ENCODE results near the gene PRDM16.

Gene PRDM16

DNA sequence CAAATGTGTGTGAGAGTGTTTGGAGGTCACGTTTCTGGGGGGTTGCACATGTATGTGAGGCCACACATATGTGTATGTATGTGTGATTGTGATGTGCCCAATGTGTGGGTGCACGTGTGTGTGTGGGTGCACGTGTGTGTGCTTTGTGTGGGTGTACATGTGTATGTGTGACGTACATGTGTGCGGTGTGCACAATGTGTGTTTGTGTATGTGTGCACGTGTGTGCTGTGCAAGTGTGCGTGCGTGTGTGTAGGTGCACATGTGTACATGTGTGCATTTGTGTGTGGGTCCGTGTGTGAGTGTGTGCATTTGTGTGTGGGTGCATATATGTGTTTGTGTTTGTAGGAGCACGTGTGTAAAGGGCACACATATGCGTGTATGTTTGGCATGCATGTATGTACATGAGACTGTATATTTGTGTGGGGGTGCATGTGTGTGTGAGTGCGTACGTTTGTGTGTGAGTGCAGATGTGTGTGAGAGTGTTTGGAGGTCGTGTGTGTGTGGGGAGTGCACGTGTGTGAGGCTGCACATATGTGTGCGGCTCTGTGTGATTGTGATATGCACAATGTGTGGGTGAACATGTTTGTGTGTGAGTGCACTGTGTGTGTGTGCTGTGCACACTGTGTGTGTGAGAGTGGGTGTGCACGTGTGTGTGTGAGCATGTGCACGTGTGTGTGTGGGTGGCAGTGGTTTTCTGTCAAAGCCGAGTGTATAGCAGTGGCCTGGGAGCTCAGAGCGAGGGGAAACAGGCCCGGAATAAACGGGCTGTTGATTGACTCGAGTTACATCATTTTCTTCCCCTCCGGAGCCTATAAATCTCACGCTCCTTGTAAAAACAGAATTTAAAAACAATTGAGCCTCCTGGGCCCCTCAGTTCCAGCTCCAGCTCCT lies 252.8 kb downstream of the PRDM16 start (continued):
- peak; percentile 37; the same call in 1 of the 2 replicates for TF ChIP-seq ZBTB20 (tag by site-specific recombination; IDR thresholded peaks at IDR 0.05)
- no peak for TF ChIP-seq ZNF350 (tag by site-specific recombination; IDR thresholded peaks at IDR 0.05)
- peak; percentile 75; the same call in 1 of the 2 replicates for TF ChIP-seq TRIM28 (IDR thresholded peaks at IDR 0.05; ENCODE audit: borderline replicate concordance, low read length)
- TF ChIP-seq OSR2 (tag by site-specific recombination; IDR thresholded peaks at IDR 0.05) = peak; percentile 71
- no peak; the same call in none of the 2 replicates for TF ChIP-seq ZXDB (tag by site-specific recombination; IDR thresholded peaks at IDR 0.05)
- no peak for TF ChIP-seq ZNF677 (tag by site-specific recombination; IDR thresholded peaks at IDR 0.05)
- no peak for TF ChIP-seq ZNF624 (tag by site-specific recombination; IDR thresholded peaks at IDR 0.05)
- peak; percentile 29; the same call in 1 of the 2 replicates for TF ChIP-seq ZNF600 (tag by site-specific recombination; IDR thresholded peaks at IDR 0.05)
- TF ChIP-seq RBAK (tag by site-specific recombination; IDR thresholded peaks at IDR 0.05) = no peak
- TF ChIP-seq ZNF529 (tag by site-specific recombination; IDR thresholded peaks at IDR 0.05; ENCODE audit: insufficient replicate concordance) = no peak
- TF ChIP-seq ZNF174 (tag by site-specific recombination; IDR thresholded peaks at IDR 0.05) = no peak
- peak; percentile 33; the same call in 1 of the 2 replicates for TF ChIP-seq ZIC2 (tag by site-specific recombination; IDR thresholded peaks at IDR 0.05)
- TF ChIP-seq, protein P1, sequence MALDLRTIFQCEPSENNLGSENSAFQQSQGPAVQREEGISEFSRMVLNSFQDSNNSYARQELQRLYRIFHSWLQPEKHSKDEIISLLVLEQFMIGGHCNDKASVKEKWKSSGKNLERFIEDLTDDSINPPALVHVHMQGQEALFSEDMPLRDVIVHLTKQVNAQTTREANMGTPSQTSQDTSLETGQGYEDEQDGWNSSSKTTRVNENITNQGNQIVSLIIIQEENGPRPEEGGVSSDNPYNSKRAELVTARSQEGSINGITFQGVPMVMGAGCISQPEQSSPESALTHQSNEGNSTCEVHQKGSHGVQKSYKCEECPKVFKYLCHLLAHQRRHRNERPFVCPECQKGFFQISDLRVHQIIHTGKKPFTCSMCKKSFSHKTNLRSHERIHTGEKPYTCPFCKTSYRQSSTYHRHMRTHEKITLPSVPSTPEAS (tag by site-specific recombination; IDR thresholded peaks at IDR 0.05) = peak; percentile 94
- no peak for TF ChIP-seq BCL11B (tag by site-specific recombination; IDR thresholded peaks at IDR 0.05; ENCODE audit: low read depth)
- TF ChIP-seq SP7 (tag by site-specific recombination; IDR thresholded peaks at IDR 0.05) = peak; percentile 60
- peak; percentile 84 for TF ChIP-seq ZNF2 (tag by site-specific recombination; IDR thresholded peaks at IDR 0.05)
- TF ChIP-seq ZNF221 (tag by site-specific recombination; IDR thresholded peaks at IDR 0.05; ENCODE audit: borderline replicate concordance) = no peak
- no peak for TF ChIP-seq ZNF626 (tag by site-specific recombination; IDR thresholded peaks at IDR 0.05)
- peak; percentile 83 for TF ChIP-seq SCRT2 (tag by site-specific recombination; IDR thresholded peaks at IDR 0.05)
- TF ChIP-seq ZBTB17 (tag by site-specific recombination; IDR thresholded peaks at IDR 0.05) = peak; percentile 84
- no peak for TF ChIP-seq KLF8 (tag by site-specific recombination; IDR thresholded peaks at IDR 0.05)
- no peak for TF ChIP-seq ZNF560 (tag by site-specific recombination; IDR thresholded peaks at IDR 0.05; ENCODE audit: borderline replicate concordance)
- peak; percentile 93 for TF ChIP-seq EGR2 (tag by site-specific recombination; IDR thresholded peaks at IDR 0.05; ENCODE audit: low read depth)
- TF ChIP-seq, protein P2, sequence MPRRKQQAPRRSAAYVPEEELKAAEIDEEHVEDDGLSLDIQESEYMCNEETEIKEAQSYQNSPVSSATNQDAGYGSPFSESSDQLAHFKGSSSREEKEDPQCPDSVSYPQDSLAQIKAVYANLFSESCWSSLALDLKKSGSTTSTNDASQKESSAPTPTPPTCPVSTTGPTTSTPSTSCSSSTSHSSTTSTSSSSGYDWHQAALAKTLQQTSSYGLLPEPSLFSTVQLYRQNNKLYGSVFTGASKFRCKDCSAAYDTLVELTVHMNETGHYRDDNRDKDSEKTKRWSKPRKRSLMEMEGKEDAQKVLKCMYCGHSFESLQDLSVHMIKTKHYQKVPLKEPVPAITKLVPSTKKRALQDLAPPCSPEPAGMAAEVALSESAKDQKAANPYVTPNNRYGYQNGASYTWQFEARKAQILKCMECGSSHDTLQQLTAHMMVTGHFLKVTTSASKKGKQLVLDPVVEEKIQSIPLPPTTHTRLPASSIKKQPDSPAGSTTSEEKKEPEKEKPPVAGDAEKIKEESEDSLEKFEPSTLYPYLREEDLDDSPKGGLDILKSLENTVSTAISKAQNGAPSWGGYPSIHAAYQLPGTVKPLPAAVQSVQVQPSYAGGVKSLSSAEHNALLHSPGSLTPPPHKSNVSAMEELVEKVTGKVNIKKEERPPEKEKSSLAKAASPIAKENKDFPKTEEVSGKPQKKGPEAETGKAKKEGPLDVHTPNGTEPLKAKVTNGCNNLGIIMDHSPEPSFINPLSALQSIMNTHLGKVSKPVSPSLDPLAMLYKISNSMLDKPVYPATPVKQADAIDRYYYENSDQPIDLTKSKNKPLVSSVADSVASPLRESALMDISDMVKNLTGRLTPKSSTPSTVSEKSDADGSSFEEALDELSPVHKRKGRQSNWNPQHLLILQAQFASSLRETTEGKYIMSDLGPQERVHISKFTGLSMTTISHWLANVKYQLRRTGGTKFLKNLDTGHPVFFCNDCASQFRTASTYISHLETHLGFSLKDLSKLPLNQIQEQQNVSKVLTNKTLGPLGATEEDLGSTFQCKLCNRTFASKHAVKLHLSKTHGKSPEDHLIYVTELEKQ (tag by site-specific recombination; IDR thresholded peaks at IDR 0.05; ENCODE audit: borderline replicate concordance) = 0 out of 2 replicates have a peak, but pooled peaks have one; percentile 34
- TF ChIP-seq, protein P3, sequence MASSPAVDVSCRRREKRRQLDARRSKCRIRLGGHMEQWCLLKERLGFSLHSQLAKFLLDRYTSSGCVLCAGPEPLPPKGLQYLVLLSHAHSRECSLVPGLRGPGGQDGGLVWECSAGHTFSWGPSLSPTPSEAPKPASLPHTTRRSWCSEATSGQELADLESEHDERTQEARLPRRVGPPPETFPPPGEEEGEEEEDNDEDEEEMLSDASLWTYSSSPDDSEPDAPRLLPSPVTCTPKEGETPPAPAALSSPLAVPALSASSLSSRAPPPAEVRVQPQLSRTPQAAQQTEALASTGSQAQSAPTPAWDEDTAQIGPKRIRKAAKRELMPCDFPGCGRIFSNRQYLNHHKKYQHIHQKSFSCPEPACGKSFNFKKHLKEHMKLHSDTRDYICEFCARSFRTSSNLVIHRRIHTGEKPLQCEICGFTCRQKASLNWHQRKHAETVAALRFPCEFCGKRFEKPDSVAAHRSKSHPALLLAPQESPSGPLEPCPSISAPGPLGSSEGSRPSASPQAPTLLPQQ (tag by site-specific recombination; IDR thresholded peaks at IDR 0.05) = peak; percentile 57; the same call in 1 of the 2 replicates
- TF ChIP-seq ZNF341 (tag by site-specific recombination; IDR thresholded peaks at IDR 0.05; ENCODE audit: low read depth) = peak; percentile 84
- TF ChIP-seq ZNF426 (tag by site-specific recombination; IDR thresholded peaks at IDR 0.05) = no peak
- TF ChIP-seq ZFP37 (tag by site-specific recombination; IDR thresholded peaks at IDR 0.05) = no peak
- TF ChIP-seq ZNF23 (tag by site-specific recombination; IDR thresholded peaks at IDR 0.05; ENCODE audit: borderline replicate concordance) = no peak
- TF ChIP-seq, protein P4, sequence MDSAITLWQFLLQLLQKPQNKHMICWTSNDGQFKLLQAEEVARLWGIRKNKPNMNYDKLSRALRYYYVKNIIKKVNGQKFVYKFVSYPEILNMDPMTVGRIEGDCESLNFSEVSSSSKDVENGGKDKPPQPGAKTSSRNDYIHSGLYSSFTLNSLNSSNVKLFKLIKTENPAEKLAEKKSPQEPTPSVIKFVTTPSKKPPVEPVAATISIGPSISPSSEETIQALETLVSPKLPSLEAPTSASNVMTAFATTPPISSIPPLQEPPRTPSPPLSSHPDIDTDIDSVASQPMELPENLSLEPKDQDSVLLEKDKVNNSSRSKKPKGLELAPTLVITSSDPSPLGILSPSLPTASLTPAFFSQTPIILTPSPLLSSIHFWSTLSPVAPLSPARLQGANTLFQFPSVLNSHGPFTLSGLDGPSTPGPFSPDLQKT (IDR thresholded peaks at IDR 0.05; ENCODE audit: borderline replicate concordance, low read depth, low read length) = no peak
- TF ChIP-seq ZBTB21 (tag by site-specific recombination; IDR thresholded peaks at IDR 0.05) = no peak
- 0 out of 2 replicates have a peak, but pooled peaks have one; percentile 37 for TF ChIP-seq ZNF366 (tag by site-specific recombination; conservative IDR thresholded peaks at IDR 0.05)
- peak; percentile 59 for TF ChIP-seq GLIS1 (tag by site-specific recombination; IDR thresholded peaks at IDR 0.05)
- no peak for TF ChIP-seq ZNF146 (tag by site-specific recombination; IDR thresholded peaks at IDR 0.05)
